ENCODE measurements around the gene TBC1D3I.
"Not testable (repeated sequence)": the region's sequence is repeated elsewhere in the genome, so short reads cannot be mapped to it uniquely, and the experiment has no call there.

DNA sequence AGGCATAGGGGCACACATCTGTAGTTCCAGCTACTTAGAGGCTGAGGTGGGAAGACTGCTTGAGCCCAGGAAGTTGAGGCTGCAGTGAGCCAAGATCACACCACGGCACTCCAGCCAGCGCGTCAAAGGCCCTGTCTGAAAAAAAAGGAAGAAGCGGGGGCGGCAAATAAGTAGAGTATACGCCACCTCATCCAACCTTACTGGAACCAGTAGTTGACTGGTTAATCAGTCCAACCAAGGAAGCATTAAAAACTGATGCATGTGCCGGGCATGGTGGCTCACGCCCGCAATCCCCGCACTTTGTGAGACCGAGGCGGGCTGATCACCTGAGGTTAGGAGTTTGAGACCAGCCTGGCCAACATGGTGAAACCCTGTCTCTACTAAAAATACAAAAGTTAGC is 41.4 kb downstream of the TBC1D3I start:
- TF ChIP-seq CTCF (optimal IDR thresholded peaks at IDR 0.05 in 1 of 3, IDR thresholded peaks at IDR 0.05 in 1 of 3, conservative IDR thresholded peaks at IDR 0.05 in 1 of 3; ENCODE audit: extremely low read depth in 1 of 3, insufficient read depth in 2 of 3, low read length in 3 of 3); EZH2 (IDR thresholded peaks at IDR 0.05; ENCODE audit: low read length): not testable (repeated sequence)

Data from keratinocyte (primary cell).